Colonic mucosa (tissue), 4 donors: ENCODE results near the gene NHLH1. TPM values are rescaled to one million over a fixed set of nuclear protein-coding genes. Genes with fewer than 3 reads are reported as not detected.

Source experiments
- DNase-seq: peaks from one replicate; pipeline ENCODE4 v3.0.0-alpha.2; 2020
- H3K27ac ChIP-seq: fragments of 200-600 bp; one replicate; pipeline ENCODE4 v1.8.0; 2021
- H3K27me3 ChIP-seq: fragments of 200-600 bp; one replicate; pipeline ENCODE4 v1.8.0; 2021
- H3K36me3 ChIP-seq: fragments of 200-600 bp; one replicate; pipeline ENCODE4 v1.8.0; 2021
- H3K4me1 ChIP-seq: fragments of 200-600 bp; one replicate; pipeline ENCODE4 v1.8.0; 2021; ENCODE audit warnings: mild to moderate bottlenecking
- H3K4me3 ChIP-seq: fragments of 200-600 bp; one replicate; pipeline ENCODE4 v1.8.0; 2021
- H3K9ac ChIP-seq, 2 donors: one replicate each; pipeline ENCODE4 v1.7.0; 2013; ENCODE audit warnings: control low read depth in 2 of 2, low read depth in 2 of 2, low read length in 2 of 2
- H3K9me3 ChIP-seq: fragments of 200-600 bp; one replicate; pipeline ENCODE4 v1.8.0; 2021
- CTCF ChIP-seq: fragments of 200-600 bp; IDR thresholded peaks from one replicate; pipeline ENCODE4 v1.8.0; 2022; ENCODE audit warnings: antibody characterized with exemption, mild to moderate bottlenecking
- intact Hi-C: fragments of 100-400 bp; cut with DNase I; formaldehyde crosslinking; loops from one replicate; pipeline ENCODE4 v1.14.1; 2022
- total RNA-seq, 2 donors: library from RNA; stranded (reverse); fragmentation: NEBNext Ultra II Directional in 1 of 2; extraction: Animal tissue kit (Norgen Biotek cat#: 25700) in 1 of 2; gene quantifications; one replicate each; pipeline ENCODE4 v1.2.1, GENCODE V29; 2021
- donor health status: healthy.
- donor health status: DM: no; HTN: no; CAD: no.
- donor health status: DM: no; HTN: no; CAD: no.

NHLH1 gene
- total RNA-seq, 2 donors from 2014 or later, result 0.12 TPM; not detected in 1

- no peak for TF ChIP-seq CTCF
- H3K9me3 ChIP-seq, result no peaks in the 10 kb centered on the region
- H3K27ac ChIP-seq, result no peak overlapping the region
- H3K9ac ChIP-seq, result no peak overlapping the region
- no peaks in the 10 kb centered on the region for H3K4me1 ChIP-seq
- H3K27me3 ChIP-seq, result no peaks in the 10 kb centered on the region
- peak; percentile 2 for DNase-seq
- no peaks in the 10 kb centered on the region for H3K36me3 ChIP-seq
- intact Hi-C loops, result no loop called here
- H3K4me3 ChIP-seq, result no peak overlapping the region
These were observed 36.4 kb downstream of the NHLH1 start for GRCh38 chr1:160403244-160403643.

- H3K4me1 ChIP-seq, result no peaks in the 10 kb centered on the region
- H3K4me3 ChIP-seq, result no peak overlapping the region
- intact Hi-C loops, result no loop called here
- DNase-seq, result peak; percentile 8
- no peaks in the 10 kb centered on the region for H3K36me3 ChIP-seq
- no peak overlapping the region for H3K27ac ChIP-seq
- no peaks in the 10 kb centered on the region for H3K9me3 ChIP-seq
- TF ChIP-seq CTCF, result no peak
- H3K9ac ChIP-seq, result no peak overlapping the region
- H3K27me3 ChIP-seq, result no peaks in the 10 kb centered on the region
These were observed 37.2 kb downstream of the NHLH1 start for GRCh38 chr1:160404094-160404493.

GRCh38 chr1:160405331-160405877, 38.5 kb downstream of the NHLH1 start:
- H3K27me3 ChIP-seq, result no peaks in the 10 kb centered on the region
- TF ChIP-seq CTCF, result no peak
- H3K27ac ChIP-seq, result no peak overlapping the region
- no peak overlapping the region for H3K9ac ChIP-seq
- no peaks in the 10 kb centered on the region for H3K9me3 ChIP-seq
- H3K36me3 ChIP-seq, result no peaks in the 10 kb centered on the region
- peak; percentile 15 for DNase-seq
- H3K4me1 ChIP-seq, result no peaks in the 10 kb centered on the region
- no peak overlapping the region for H3K4me3 ChIP-seq
- intact Hi-C loops, result no loop called here

- H3K36me3 ChIP-seq, result no peaks in the 10 kb centered on the region
- no peaks in the 10 kb centered on the region for H3K4me1 ChIP-seq
- no peaks in the 10 kb centered on the region for H3K9me3 ChIP-seq
- no peaks in the 10 kb centered on the region for H3K27me3 ChIP-seq
- peak; percentile 46 for DNase-seq
- H3K4me3 ChIP-seq, result no peak overlapping the region
- H3K9ac ChIP-seq, result no peak overlapping the region
- TF ChIP-seq CTCF, result no peak
- no peak overlapping the region for H3K27ac ChIP-seq
- intact Hi-C loops, result no loop called here
These were observed 39.5 kb downstream of the NHLH1 start for GRCh38 chr1:160406131-160406968.

- Histone ChIP-seq H3K9ac (no peak overlapping the region), H3K4me3 (no peak overlapping the region), H3K36me3 (no peaks in the 10 kb centered on the region), H3K27me3 (no peaks in the 10 kb centered on the region), H3K4me1 (no peaks in the 10 kb centered on the region), H3K27ac (no peak overlapping the region), H3K9me3 (no peaks in the 10 kb centered on the region)
- DNase-seq, result peak; percentile 69
- intact Hi-C loops, result no loop called here
- no peak for TF ChIP-seq CTCF
These were observed 41.2 kb downstream of the NHLH1 start for GRCh38 chr1:160407839-160408801.
